Lower lobe of right lung (tissue), 2 donors: Measurements from ENCODE around the gene LRP1B. TPM values are rescaled to one million over a fixed set of nuclear protein-coding genes. Genes with fewer than 3 reads are reported as not detected.

ENCODE experiments used
- ATAC-seq, 2 donors: fragments of 200-7000 bp; cut with Tn5 transposase; one replicate each; pipeline ENCODE4 v1.9.1; 2020 to 2022; ENCODE audit warnings: mild to moderate bottlenecking in 2 of 2, moderate library complexity in 2 of 2
- DNase-seq: peaks from one replicate; pipeline ENCODE4 v3.0.0-alpha.2; 2020
- H3K27ac ChIP-seq: fragments of 200-600 bp; one replicate; pipeline ENCODE4 v1.8.0; 2022
- H3K27me3 ChIP-seq: fragments of 200-600 bp; one replicate; pipeline ENCODE4 v1.8.0; 2022; ENCODE audit warnings: low read depth
- H3K36me3 ChIP-seq: fragments of 200-600 bp; one replicate; pipeline ENCODE4 v1.8.0; 2022; ENCODE audit warnings: mild to moderate bottlenecking
- H3K4me1 ChIP-seq: fragments of 200-600 bp; one replicate; pipeline ENCODE4 v1.8.0; 2022
- H3K4me3 ChIP-seq: fragments of 200-600 bp; one replicate; pipeline ENCODE4 v1.8.0; 2022; ENCODE audit warnings: mild to moderate bottlenecking
- H3K9me3 ChIP-seq: fragments of 200-600 bp; one replicate; pipeline ENCODE4 v1.8.0; 2022
- CTCF ChIP-seq: fragments of 200-600 bp; IDR thresholded peaks from one replicate; pipeline ENCODE4 v1.8.0; 2022; ENCODE audit warnings: antibody characterized with exemption, mild to moderate bottlenecking
- intact Hi-C: fragments of 100-400 bp; cut with DNase I; formaldehyde crosslinking; loops from one replicate; pipeline ENCODE4 v1.11.0; 2022
- total RNA-seq: library from RNA; stranded (reverse); fragmentation: NEBNext Ultra II Directional; extraction: Animal tissue kit (Norgen Biotek cat#: 25700); gene quantifications from one replicate; pipeline ENCODE4 v1.2.1, GENCODE V29; 2021
- donor health status: DM: no; HTN: yes; CAD: no; lungs with severe emphysema.

LRP1B gene
- total RNA-seq, 1 donor from 2014 or later = 0.09 TPM

GRCh38 chr2:140473851-140474250 is 1657.0 kb downstream of the LRP1B start:
- intact Hi-C loops = no loop called here
- H3K36me3 ChIP-seq = no peaks in the 10 kb centered on the region
- no peaks in the 10 kb centered on the region for H3K9me3 ChIP-seq
- no peak overlapping the region for H3K4me3 ChIP-seq
- TF ChIP-seq CTCF = no peak
- ATAC-seq = no peak
- no peaks in the 10 kb centered on the region for H3K4me1 ChIP-seq
- DNase-seq = no peak
- H3K27me3 ChIP-seq = no peaks in the 10 kb centered on the region
- no peak overlapping the region for H3K27ac ChIP-seq

GRCh38 chr2:140472676-140473075 is 1658.1 kb downstream of the LRP1B start:
- intact Hi-C loops = no loop called here
- DNase-seq (no peak), ATAC-seq (no peak)
- no peak for TF ChIP-seq CTCF
- Histone ChIP-seq H3K27ac (no peak overlapping the region), H3K9me3 (no peaks in the 10 kb centered on the region), H3K4me1 (no peaks in the 10 kb centered on the region), H3K27me3 (no peaks in the 10 kb centered on the region), H3K4me3 (no peak overlapping the region), H3K36me3 (no peaks in the 10 kb centered on the region)

- H3K27me3 ChIP-seq = no peaks in the 10 kb centered on the region
- no peaks in the 10 kb centered on the region for H3K9me3 ChIP-seq
- DNase-seq = no peak
- no peak for ATAC-seq
- intact Hi-C loops = no loop called here
- H3K4me1 ChIP-seq = no peaks in the 10 kb centered on the region
- H3K36me3 ChIP-seq = no peaks in the 10 kb centered on the region
- no peak for TF ChIP-seq CTCF
- H3K4me3 ChIP-seq = no peak overlapping the region
- H3K27ac ChIP-seq = no peak overlapping the region
Measured at GRCh38 chr2:140465301-140465700, 1665.5 kb downstream of the LRP1B start.

- Histone ChIP-seq H3K27ac (no peak overlapping the region), H3K4me3 (no peak overlapping the region), H3K9me3 (no peaks in the 10 kb centered on the region), H3K36me3 (no peaks in the 10 kb centered on the region), H3K27me3 (no peaks in the 10 kb centered on the region), H3K4me1 (no peaks in the 10 kb centered on the region)
- ATAC-seq (no peak), DNase-seq (no peak)
- no peak for TF ChIP-seq CTCF
- intact Hi-C loops = no loop called here
Measured at GRCh38 chr2:140462990-140463389, 1667.8 kb downstream of the LRP1B start.

GRCh38 chr2:140457483-140457882 is 1673.3 kb downstream of the LRP1B start:
- no peak for ATAC-seq
- no peaks in the 10 kb centered on the region for H3K9me3 ChIP-seq
- H3K4me3 ChIP-seq = no peak overlapping the region
- no peaks in the 10 kb centered on the region for H3K4me1 ChIP-seq
- intact Hi-C loops = no loop called here
- H3K27me3 ChIP-seq = no peaks in the 10 kb centered on the region
- DNase-seq = no peak
- no peak overlapping the region for H3K27ac ChIP-seq
- H3K36me3 ChIP-seq = no peaks in the 10 kb centered on the region
- TF ChIP-seq CTCF = no peak

GRCh38 chr2:140455315-140455714 is 1675.5 kb downstream of the LRP1B start:
- Histone ChIP-seq H3K27ac (no peak overlapping the region), H3K27me3 (no peaks in the 10 kb centered on the region), H3K4me3 (no peak overlapping the region), H3K4me1 (no peaks in the 10 kb centered on the region), H3K9me3 (no peaks in the 10 kb centered on the region), H3K36me3 (no peaks in the 10 kb centered on the region)
- intact Hi-C loops = no loop called here
- ATAC-seq = no peak
- no peak for DNase-seq
- no peak for TF ChIP-seq CTCF
